Natural killer cell treated with Interleukin-12 subunit alpha and Interleukin-12 subunit beta and Interleukin-15 and Interleukin-18, amount 100 ng/mL, for 72 hours (primary cell): Measurements from ENCODE around the gene KLF6. TPM values are rescaled to one million over a fixed set of nuclear protein-coding genes. Genes with fewer than 3 reads are reported as not detected.

Source experiments
- ATAC-seq, 2 donors: fragments of 150-1000 bp; cut with Tn5 transposase in 1 of 2; sonication (Bioruptor Pico), chemical (Tn5 transposase) in 1 of 2; 2 replicates each; pipeline ENCODE4 v1.10.0; 2021
- DNase-seq: peaks from one replicate; pipeline ENCODE4 v3.0.0; 2022; ENCODE audit warnings: low spot score
- H3K27ac Mint-ChIP-seq, 2 donors: 1 replicate in 1 of 2; 2 replicates in 1 of 2; pipeline ENCODE4 v1.8.0; 2022; ENCODE audit warnings: mixed read lengths in 2 of 2, mild to moderate bottlenecking in 1 of 2, moderate library complexity in 1 of 2
- H3K27me3 Mint-ChIP-seq, 2 donors: 1 replicate in 1 of 2; 2 replicates in 1 of 2; pipeline ENCODE4 v1.8.0; 2022; ENCODE audit warnings: mixed read lengths in 2 of 2
- H3K36me3 Mint-ChIP-seq: one replicate; pipeline ENCODE4 v1.8.0; 2022; ENCODE audit warnings: mixed read lengths
- H3K4me1 Mint-ChIP-seq, 2 donors: 1 replicate in 1 of 2; 2 replicates in 1 of 2; pipeline ENCODE4 v1.8.0; 2022; ENCODE audit warnings: low read depth in 2 of 2, mixed read lengths in 2 of 2, mild to moderate bottlenecking in 1 of 2
- H3K4me3 Mint-ChIP-seq: one replicate; pipeline ENCODE4 v1.8.0; 2022; ENCODE audit warnings: mixed read lengths
- H3K9me3 Mint-ChIP-seq: 2 replicates; pipeline ENCODE4 v1.8.0; 2022; ENCODE audit warnings: mixed read lengths
- total RNA-seq, 2 donors: library from RNA; stranded (reverse); gene quantifications; one replicate each; pipeline ENCODE4 v1.2.3, GENCODE V29; 2022

Gene KLF6
- total RNA-seq, 2 donors from 2014 or later = 225 to 236 TPM

DNA sequence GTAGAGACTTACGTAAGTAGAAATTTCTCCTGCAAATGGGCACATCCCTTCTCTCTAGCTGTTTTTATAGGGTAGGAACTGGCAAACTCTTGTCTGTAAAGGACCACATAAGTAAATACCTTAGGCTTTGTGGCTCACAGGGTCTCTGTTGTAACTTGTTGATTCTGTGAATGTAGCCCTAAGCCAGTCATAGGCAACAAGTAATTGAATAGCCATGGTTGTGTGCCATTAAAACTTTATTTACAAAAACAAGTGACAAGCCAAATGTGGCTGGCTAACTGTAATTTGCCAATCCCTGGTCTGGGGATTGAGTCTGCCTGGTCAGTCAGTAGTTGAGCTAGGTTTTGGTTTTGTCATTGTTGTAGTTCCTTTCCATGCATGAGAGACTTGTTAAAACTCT is 5.3 kb upstream of the KLF6 start:
- Mint-ChIP-seq H3K4me3 (no peak overlapping the region), H3K27me3 (no peaks in the 10 kb centered on the region), H3K4me1 (peaks cover 15 to 20% of the 10 kb centered on the region in 2 donors), H3K36me3 (peaks cover 15% of the 10 kb centered on the region), H3K27ac (no peak overlapping the region), H3K9me3 (no peaks in the 10 kb centered on the region)
- DNase-seq (no peak), ATAC-seq (no peak)

DNA sequence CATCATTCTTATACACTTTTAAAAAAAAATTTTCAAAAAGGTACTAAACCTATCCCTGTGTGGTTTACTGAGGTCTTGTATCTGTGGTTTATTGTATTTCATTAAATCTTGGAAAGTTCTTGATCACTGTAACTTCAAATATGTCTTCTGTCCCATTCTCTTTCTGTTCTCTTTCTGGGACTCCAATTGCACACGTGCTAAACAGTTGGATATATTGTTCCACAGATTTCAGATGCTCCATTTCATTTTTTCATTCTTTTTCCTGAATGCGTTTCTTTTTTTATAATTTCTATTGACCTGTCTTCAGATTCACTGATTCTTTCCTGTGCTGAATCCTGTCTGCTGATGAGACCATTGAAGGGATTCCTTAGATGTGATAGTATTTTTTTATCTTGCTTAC is 4.6 kb upstream of the KLF6 start:
- H3K27ac Mint-ChIP-seq = peak overlapping the region in 1 of 2 donors; percentile 3
- ATAC-seq (no peak), DNase-seq (no peak)
- H3K36me3 Mint-ChIP-seq = peaks cover 15% of the 10 kb centered on the region
- no peaks in the 10 kb centered on the region for H3K27me3 Mint-ChIP-seq
- peaks cover 15 to 20% of the 10 kb centered on the region in 2 donors for H3K4me1 Mint-ChIP-seq
- no peak overlapping the region for H3K4me3 Mint-ChIP-seq
- H3K9me3 Mint-ChIP-seq = no peaks in the 10 kb centered on the region

DNA sequence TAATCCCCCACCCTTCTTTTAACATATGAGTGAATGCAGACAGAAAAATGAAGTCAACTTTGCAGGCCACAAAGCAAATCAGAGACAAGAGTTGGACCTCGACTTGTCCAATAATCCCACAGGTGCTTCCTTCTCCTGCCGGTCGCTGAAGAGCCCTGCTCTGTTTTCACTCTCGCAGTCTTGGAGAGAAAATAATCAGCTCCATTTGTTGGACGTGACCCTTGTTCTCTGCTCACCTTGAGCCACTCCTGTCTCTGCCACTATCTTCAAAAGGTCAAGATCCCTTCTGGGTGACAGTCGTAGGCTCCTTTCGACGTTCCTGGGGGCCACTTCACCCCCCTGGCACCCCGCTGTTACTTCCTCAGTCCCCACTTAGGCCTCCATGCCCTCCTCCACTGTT is 2.8 kb upstream of the KLF6 start:
- Mint-ChIP-seq H3K9me3 (no peaks in the 10 kb centered on the region), H3K27ac (peak overlapping the region in 1 of 2 donors; percentile 100), H3K4me3 (no peak overlapping the region), H3K36me3 (peaks cover 28% of the 10 kb centered on the region), H3K4me1 (peaks cover 28 to 32% of the 10 kb centered on the region in 2 donors), H3K27me3 (no peaks in the 10 kb centered on the region)
- DNase-seq (no peak), ATAC-seq (no peak)

DNA sequence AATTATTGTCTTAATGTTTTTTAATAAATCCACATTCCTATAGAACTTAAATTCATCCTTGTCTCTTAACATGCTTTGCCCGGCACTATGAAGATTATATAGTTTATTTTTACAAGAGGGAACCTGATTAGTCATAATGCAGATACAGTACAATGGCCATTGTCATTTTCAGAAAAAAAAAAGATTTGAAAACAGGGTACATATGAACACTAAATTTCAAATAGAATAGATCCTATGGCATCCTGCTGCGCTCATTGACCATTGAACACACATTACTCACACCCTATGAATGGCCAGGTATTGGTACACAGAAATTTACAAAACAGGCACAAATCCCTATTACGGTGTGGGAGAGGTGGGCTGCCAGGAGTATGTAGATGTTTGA is 2.0 kb upstream of the KLF6 start:
- no peaks in the 10 kb centered on the region for H3K27me3 Mint-ChIP-seq
- peak overlapping the region; percentile 99 to 100 for H3K27ac Mint-ChIP-seq
- H3K9me3 Mint-ChIP-seq = no peaks in the 10 kb centered on the region
- ATAC-seq = no peak
- DNase-seq = no peak
- peaks cover 36% of the 10 kb centered on the region for H3K36me3 Mint-ChIP-seq
- H3K4me1 Mint-ChIP-seq = peaks cover 36 to 40% of the 10 kb centered on the region in 2 donors
- peak overlapping the region; percentile 11 for H3K4me3 Mint-ChIP-seq

DNA sequence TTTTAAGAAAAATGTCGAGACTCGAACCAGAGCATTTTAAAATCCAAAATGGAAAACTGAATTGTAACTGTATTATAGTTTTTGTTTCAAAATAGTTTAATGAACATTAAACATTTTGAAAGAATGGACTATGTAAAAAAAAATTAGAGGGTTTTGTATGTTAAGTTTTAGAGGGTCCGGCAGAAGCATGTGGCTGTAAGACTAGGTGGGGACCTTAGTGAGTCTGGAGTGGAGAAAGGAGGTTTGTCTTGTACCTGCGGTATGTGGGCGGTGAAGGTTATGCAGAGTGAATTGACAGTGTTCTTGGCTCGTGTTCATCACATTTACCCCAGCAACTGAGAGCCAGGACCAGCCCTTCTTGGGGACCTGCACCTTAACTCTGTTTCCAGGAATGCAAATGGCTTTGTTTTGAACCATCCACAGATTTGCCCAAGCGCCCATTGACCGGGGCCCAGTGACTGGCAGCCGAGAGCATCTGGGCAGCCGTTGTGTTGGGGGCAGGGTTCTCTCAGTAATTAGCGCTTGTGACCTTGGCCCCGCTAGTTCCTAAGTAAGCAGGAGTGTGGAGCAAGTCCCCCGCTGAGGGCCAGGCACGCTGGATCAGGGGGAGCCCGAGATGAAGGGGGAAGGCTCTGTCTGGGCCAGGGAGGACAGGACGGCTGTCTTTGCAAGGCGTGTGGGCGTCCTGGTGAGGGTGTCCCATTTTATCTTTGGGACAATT is 1.4 kb upstream of the KLF6 start:
- Mint-ChIP-seq H3K4me1 (peaks cover 41 to 44% of the 10 kb centered on the region in 2 donors), H3K27me3 (no peaks in the 10 kb centered on the region), H3K36me3 (peaks cover 40% of the 10 kb centered on the region), H3K27ac (peak overlapping the region; percentile 99 to 100), H3K9me3 (no peaks in the 10 kb centered on the region), H3K4me3 (peak overlapping the region; percentile 99)
- DNase-seq (no peak), ATAC-seq (no peak)

DNA sequence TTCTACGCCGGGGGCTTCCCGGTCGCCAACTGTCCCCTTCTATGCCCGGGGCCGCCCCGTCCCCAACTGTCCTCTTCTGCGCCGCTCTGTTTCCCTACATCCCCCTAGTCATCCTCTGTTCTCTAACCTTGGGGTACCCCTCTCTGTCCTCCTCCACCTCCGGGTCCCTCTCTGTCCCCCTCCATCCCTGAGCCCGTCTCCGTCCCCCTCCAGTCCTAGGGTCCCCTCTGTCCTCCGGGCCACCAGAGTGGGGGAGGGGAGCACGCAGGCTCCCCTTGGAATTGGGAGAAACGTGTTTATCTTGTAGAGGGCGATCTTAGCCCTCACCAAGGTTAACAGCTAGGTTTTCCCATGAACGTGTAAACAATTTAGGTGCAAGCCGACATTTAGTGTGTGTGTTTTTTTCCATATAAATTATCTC is 852 bp upstream of the KLF6 start:
- Mint-ChIP-seq H3K4me1 (peaks cover 45% of the 10 kb centered on the region in 2 donors), H3K27me3 (no peaks in the 10 kb centered on the region), H3K9me3 (no peaks in the 10 kb centered on the region), H3K27ac (peak overlapping the region; percentile 99 to 100), H3K36me3 (peaks cover 40% of the 10 kb centered on the region), H3K4me3 (peak overlapping the region; percentile 99)
- DNase-seq (no peak), ATAC-seq (no peak)

DNA sequence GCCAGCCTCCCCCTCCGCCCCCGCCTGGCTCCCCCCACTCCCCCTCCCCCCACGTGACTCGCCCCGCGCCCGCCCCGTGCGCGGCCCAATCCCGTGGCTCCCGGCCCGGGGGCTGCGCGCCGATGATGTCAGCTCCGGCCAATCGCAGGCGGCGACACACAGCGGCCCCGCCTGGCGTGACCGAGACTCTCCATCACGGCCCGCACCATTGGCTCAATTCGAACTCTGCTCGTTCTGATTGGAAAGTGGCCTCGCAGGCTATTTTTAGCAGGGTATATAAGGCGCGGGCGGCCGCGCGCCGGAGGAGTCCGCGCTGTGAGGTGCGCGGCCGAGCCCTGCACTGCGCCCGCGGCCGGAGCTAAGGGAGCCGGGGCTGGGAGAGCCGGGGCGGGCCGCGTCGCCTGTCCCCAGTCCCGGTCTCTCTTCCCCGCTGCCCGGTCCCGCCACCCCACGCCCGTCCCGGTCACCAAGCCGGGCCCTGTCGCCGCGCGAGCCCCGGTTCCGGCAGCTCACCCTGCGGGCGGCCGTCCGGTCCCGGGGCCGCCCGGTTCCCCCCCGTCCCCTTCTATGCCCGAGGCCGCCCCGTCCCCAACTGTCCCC is 342 bp upstream of the KLF6 start:
- Mint-ChIP-seq H3K4me3 (peak overlapping the region; percentile 99), H3K4me1 (peaks cover 50% of the 10 kb centered on the region in 2 donors), H3K27ac (peak overlapping the region; percentile 99 to 100), H3K9me3 (no peaks in the 10 kb centered on the region), H3K27me3 (no peaks in the 10 kb centered on the region), H3K36me3 (peaks cover 45% of the 10 kb centered on the region)
- DNase-seq (peak; percentile 99), ATAC-seq (peak; percentile 89 to 91)

DNA sequence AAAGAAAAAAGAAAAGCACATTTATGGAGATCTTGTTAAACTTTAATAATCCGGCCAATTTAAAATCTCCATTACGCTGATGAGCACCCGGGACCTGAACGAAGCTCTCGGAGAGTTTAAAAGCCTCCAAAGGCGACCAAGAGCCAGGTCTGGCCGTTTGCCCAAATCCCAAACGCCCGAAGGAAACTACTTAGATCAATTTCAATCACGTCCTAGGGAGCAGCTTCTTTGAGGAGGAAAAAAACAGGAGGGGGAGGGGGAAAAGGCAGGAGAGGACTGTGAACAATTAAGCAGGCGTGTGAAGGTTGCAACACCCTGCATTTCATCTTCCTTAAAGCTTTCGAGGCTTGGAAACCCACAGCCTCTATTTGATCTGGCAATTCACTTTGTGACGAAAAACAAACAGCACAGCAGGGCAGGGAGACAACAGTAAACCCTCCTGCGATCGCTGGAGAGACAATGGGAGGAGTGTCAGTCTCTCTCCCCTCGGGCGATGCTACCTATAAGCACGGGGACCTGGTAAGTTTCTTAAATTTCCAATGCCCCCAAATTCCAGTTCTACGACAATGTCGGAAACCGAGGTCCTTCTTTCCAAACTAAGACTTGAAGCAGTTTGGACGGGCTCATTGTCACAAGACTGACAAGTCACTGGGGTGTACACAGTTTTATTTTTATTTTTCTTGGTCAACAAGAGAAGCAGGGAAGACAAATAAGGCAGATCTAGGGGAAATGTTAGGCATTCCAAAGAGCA is 1.2 kb downstream of the KLF6 start:
- peaks cover 52% of the 10 kb centered on the region for H3K36me3 Mint-ChIP-seq
- no peaks in the 10 kb centered on the region for H3K27me3 Mint-ChIP-seq
- H3K27ac Mint-ChIP-seq = peak overlapping the region; percentile 99 to 100
- peak overlapping the region; percentile 99 for H3K4me3 Mint-ChIP-seq
- ATAC-seq (no peak), DNase-seq (peak; percentile 70)
- peaks cover 63 to 65% of the 10 kb centered on the region in 2 donors for H3K4me1 Mint-ChIP-seq
- H3K9me3 Mint-ChIP-seq = no peaks in the 10 kb centered on the region

DNA sequence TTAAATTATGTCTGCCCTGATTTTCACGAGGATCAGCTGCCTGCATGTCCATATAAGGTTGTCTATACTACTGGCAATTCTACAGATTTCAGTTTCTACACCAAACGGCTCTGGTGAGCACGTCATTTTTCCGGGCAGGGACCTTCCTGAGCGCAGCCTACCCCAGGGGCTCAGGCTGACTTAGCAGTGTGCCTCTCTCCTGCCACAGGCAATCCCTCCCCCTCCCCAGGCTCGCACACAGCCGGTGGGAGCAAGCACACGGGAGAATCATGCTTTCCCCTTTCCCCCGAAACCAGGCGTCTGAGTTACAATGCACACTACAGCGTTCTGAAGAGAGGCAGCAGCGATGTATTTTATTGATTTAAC is 1.7 kb downstream of the KLF6 start:
- Mint-ChIP-seq H3K36me3 (peaks cover 57% of the 10 kb centered on the region), H3K4me3 (peak overlapping the region; percentile 99), H3K27ac (peak overlapping the region; percentile 99 to 100), H3K4me1 (peaks cover 67 to 70% of the 10 kb centered on the region in 2 donors), H3K9me3 (no peaks in the 10 kb centered on the region), H3K27me3 (no peaks in the 10 kb centered on the region)
- DNase-seq (peak; percentile 81), ATAC-seq (peak; percentile 41 to 48)

DNA sequence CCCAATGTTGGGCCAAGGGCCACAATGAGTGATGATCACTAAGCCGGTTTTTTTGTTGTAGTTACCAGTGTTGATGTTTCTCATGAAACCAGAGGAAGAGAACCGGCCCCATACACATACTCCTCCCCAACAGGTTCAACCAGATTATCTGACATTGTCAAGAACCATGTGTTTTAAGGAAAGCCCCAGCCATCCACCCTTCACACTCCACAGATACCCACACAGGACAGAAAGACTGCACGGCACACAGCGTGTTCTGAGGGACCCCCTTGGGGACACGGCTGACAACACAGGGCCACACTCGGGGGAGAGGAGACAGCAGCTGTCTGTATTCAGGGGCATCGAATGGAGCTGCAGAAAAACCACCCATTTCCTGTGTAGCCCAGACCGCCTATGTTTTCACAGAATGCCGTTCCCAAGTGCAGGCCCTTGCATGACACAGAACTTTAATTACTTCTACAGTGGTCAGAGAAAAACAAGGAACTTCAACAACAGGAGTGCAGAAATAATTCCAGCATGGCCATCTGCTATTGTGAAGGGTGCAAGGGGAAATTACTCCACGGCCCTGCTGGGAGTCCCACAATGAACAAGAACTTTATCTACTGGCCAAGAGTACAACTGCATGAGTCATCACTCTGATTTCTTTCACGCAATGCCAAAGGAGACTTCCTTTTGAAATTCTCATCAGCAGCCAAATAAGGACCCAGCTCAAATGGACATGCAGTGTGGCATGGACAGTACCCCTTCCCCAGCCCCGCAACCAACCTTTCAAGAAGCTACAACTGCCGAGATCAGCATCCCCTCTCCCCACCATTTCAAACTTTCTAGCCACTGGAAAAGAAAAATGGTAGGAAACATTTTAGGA is 2.3 kb downstream of the KLF6 start:
- Mint-ChIP-seq H3K4me3 (peak overlapping the region; percentile 99), H3K27ac (peak overlapping the region; percentile 99 to 100)
- ATAC-seq = peak; percentile 16 to 18

DNA sequence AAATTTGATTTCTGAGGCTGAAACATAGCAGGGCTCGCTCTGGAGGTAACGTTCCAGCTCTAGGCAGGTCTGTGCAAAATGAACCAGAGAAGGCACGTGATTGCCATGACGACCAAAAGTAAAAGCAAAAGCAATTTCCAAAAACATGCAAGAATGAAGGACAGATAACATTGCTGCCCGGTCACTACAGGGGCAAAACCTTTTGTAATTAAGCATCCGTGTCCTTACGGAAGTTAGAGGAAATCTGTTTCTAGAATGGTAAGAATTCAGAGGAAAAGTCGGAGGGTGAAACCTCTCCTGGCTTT is 2.9 kb downstream of the KLF6 start:
- ATAC-seq = no peak
- Mint-ChIP-seq H3K4me1 (peaks cover 71 to 74% of the 10 kb centered on the region in 2 donors), H3K27ac (peak overlapping the region; percentile 99 to 100), H3K36me3 (peaks cover 67% of the 10 kb centered on the region), H3K4me3 (peak overlapping the region; percentile 99), H3K27me3 (no peaks in the 10 kb centered on the region), H3K9me3 (no peaks in the 10 kb centered on the region)
- DNase-seq = no peak

More for the DNA sequence above, 2.3 kb downstream of the KLF6 start:
- Mint-ChIP-seq H3K4me1 (peaks cover 67 to 70% of the 10 kb centered on the region in 2 donors), H3K27me3 (no peaks in the 10 kb centered on the region), H3K9me3 (no peaks in the 10 kb centered on the region), H3K36me3 (peaks cover 64% of the 10 kb centered on the region)
- DNase-seq = peak; percentile 74

DNA sequence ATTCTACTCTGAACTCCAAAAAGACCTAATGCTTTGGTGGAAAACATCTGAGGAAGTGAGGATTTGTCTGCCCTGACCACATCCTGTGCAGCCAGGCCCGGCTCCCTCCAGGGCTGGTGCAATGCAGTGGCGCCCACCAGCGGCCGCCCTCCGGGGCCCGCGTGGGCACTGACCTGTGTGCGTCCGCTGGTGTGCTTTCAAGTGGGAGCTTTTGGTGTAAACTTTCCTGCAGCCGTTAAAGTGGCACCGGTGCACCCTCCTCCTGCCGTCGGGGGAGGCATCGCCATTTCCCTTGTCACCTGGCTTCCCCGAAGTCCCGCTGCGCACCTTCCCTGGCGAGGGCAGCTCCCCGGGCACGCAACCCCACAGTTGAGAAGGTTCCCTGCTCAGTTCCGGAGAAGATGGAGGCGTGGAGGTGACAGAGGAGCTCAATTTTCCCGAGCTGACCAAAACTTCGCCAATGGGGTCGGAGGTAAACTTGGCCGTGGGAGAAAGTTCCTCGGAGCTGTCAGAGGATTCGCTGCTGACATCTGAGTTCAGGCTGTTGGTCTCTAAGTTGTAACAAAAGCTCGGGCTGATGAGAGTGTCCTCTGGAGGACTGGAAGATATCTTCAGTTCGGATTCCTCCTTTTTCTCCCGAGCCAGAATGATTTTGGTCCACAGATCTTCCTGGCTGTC is 3.4 kb downstream of the KLF6 start:
- H3K4me3 Mint-ChIP-seq = peak overlapping the region; percentile 99
- H3K27me3 Mint-ChIP-seq = no peaks in the 10 kb centered on the region
- peak overlapping the region; percentile 99 to 100 for H3K27ac Mint-ChIP-seq
- DNase-seq (peak; percentile 84), ATAC-seq (peak in 1 of 2 donors; percentile 17)
- no peaks in the 10 kb centered on the region for H3K9me3 Mint-ChIP-seq
- H3K36me3 Mint-ChIP-seq = peaks cover 72% of the 10 kb centered on the region
- peaks cover 73 to 78% of the 10 kb centered on the region in 2 donors for H3K4me1 Mint-ChIP-seq
